NCI-H128 (cell line): Measurements from ENCODE around the gene METTL27.
"Not testable (repeated sequence)": the region's sequence is repeated elsewhere in the genome, so short reads cannot be mapped to it uniquely, and the experiment has no call there.

Experiments used
- DNase-seq: peaks from one replicate; lab custom pipeline; 2025; ENCODE audit not compliant: unreplicated experiment; lab: John Stamatoyannopoulos, UW

The METTL27 gene, protein sequence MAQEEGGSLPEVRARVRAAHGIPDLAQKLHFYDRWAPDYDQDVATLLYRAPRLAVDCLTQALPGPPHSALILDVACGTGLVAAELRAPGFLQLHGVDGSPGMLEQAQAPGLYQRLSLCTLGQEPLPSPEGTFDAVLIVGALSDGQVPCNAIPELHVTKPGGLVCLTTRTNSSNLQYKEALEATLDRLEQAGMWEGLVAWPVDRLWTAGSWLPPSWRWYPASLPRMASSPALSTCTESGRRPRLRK

GRCh38 chr7:73842067-73842976, at the start of gene METTL27:
METTL27 (minus strand) TSS chr7:73842516; CDS start chr7:73842140, 376 bp downstream.
- DNase-seq: peak; percentile 83

DNA sequence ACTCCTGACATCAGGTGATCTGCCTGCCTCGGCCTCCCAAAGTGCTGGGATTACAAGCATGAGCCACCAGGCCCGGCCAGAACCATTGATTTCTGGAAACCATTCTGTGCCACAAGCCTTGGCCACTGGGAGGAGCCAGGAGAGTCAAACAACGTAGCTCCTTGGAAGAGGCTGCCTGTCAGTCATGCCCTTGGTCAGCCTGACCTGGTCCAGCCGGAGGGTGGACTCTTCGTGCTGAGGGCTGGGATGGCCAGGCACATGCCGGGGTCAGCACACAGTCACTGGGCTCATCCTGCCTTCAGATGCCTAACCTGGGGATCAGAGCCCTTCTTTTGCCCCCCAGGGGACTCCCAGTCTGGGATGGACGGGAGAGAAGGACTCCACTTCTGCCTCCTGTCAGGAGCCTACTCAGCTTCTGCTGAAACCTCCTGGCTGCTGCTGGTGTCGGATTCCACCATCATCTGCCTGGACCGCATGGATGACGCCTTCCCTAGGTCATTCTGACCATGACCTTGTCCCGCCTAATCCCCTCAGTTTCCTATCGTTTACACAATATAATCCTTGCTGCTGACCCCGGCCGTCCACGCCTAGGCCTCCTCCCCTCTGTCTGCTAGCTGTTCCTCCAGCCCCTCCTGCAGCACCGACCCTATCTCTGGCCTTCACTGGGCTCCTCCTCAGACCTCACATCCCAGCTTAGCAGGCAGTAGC, 49.0 kb upstream of the METTL27 start:
- no peak for DNase-seq

- no peak for DNase-seq
These were observed 48.3 kb upstream of the METTL27 start for GRCh38 chr7:73890555-73891147.

- DNase-seq: no peak
These were observed 46.6 kb upstream of the METTL27 start for GRCh38 chr7:73888959-73889358.

DNA sequence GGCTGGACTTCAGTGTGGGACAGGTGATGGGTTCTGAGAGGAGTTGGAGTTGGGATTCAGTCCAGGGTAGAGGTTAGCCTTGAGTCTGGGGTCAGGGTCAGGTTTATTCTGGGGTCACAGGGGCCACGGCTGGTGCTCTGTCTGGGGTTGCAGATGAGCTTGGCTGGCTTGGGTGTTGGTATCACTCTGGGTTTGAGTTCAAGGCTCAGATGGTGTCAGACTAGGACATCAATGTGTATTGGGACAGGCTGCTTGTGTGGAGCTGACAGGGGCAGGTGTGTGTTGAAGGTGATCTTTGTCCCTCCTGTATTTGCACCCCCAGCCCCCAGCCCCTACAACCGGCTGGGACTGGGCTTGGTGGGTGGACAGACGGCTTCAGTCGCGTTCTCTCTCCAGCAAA, 45.4 kb upstream of the METTL27 start:
- DNase-seq: no peak

- no peak for DNase-seq
These were observed 43.9 kb upstream of the METTL27 start for GRCh38 chr7:73885975-73886798.

- DNase-seq: no peak
These were observed 43.2 kb upstream of the METTL27 start for GRCh38 chr7:73885433-73885974.

DNA sequence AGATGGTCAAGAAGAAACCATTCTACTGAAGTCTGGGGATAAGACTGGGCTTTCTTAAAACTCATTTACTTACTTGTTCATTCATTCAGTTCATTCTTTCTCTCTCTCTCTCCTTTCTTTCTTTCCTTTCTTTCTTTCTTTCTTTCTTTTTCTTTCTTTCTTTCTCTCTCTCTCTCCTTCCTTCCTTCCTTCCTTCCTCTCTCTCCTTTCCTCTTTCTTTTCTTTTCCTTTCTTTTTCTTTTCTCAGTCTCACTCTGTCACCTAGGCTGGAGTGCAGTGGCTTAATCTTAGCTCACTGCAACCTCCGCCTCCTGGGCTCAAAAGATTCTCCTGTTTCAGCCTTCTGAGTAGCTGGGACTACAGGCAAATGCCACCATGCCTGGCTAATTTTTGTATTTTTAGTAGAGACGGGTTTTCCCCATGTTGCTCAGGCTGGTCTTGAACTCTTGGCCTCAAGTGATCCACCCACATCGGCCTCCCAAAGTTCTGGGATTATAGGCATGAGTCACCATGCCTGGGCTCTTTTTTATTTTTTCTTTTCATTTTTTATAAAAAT, 42.6 kb upstream of the METTL27 start:
- not testable (repeated sequence) for DNase-seq

DNA sequence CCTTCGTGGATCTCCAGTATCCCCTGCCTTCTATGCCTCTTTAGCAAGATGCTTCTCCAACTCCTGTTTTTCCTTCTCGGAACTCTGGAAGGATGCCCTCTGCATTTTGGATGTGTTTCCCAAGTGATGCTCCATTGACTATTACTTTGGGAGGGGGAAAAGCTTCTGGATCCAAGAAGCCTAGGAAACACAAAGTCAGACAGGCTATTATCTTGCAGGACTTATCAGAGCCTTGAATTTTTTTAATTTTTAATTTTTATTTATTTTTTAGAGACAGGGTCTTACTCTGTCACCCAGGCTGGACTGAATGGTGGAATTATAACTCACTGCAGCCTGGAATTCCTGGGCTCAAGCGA, 39.7 kb upstream of the METTL27 start:
- no peak for DNase-seq

DNA sequence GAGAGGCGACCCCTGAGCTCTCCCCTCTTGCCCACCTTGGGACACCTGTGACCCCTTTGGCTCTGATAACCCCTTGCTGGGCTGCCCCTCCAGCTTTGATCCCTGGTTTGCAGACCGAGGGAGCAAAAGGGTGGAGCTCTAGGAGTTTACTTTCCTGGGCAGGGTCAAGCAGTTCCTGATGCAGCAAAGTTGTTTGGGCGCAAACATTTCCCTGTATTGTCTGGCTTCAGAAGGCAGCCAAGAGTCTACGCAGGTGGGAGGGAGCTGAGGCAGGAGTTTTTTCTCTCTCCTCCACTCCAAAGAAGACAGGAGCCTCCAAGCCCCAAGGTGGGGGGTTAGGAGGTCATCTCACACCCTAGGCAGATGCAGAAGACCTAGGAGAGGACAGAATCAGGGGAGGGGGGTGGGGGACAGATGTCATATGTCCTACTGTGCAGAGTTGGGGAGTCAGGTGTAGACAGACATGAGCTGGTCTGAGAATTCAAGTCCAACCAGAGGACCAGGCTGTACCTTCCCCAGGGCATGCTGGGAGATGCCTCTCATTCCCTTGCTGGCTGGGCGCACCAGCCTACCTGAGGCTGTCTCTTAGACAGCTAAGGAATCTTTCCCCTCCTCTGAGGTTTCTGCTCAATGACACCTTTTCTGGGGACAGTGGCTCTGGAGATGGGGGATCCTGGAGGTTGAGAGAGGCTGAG, 39.2 kb upstream of the METTL27 start:
- no peak for DNase-seq

GRCh38 chr7:73880755-73881328, 38.5 kb upstream of the METTL27 start:
- no peak for DNase-seq

- no peak for DNase-seq
These were observed 37.8 kb upstream of the METTL27 start for GRCh38 chr7:73879977-73880681.

GRCh38 chr7:73876973-73877372, 34.7 kb upstream of the METTL27 start:
- DNase-seq: no peak

DNA sequence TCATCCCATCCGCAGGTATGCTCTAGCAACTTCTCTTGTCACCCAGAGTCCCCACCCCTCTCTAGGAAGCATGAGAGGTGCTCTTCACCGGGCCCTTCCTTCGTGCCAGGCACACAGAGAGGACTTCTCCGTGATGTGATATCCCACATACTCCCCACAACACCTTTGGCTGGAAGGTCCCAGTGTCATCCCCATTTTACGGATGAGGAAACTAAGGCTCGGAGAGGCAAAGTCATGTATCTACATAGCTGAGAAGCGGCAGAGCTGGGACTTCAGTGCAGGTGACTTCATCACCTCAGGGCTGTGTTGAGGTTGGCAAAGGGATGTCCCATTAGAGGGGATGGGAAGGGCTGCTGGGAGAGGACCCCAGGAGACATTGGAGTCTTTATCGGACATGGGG, 34.0 kb upstream of the METTL27 start:
- DNase-seq: no peak

DNA sequence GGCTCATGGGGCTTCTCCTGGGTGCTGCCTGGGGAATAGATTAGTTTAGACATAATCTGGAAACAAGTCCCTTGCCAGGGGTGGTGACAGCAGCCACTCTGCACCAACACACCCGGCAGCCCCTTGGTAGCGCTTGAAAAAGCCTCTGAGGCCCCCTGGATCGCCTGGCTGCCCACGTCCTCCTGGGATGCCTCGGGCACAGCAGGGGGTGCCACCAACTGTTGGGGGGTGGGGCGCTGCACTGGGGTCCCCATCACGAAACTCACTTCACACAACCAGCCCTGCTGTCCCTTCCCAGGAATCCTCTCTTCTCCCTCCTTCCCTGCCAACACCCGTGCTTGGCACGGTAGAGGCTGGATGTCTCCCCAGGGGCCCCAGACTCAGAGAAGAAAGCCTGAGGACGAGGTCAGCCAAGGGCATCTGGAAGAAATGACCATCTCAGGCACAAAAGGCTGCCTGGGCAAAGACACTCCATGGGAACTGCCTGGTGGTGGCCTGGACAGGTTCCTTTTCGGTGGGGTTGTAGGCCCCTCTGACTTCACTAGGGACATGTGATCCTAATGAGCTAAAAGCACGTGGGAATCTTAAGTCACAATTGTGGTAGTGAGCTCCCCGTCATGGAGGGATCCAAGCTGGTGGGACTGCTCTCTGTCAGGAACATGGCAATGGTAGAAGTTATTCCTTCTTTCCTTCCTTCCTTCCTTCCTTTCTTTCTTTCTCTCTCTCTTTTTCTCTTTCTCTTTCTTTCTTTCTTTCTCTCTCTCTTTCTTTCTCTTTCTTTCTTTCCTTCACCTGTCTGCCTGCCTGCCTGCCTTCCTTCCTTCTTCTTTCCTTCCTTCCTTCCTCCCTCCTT, 30.0 kb upstream of the METTL27 start:
- DNase-seq: no peak

DNA sequence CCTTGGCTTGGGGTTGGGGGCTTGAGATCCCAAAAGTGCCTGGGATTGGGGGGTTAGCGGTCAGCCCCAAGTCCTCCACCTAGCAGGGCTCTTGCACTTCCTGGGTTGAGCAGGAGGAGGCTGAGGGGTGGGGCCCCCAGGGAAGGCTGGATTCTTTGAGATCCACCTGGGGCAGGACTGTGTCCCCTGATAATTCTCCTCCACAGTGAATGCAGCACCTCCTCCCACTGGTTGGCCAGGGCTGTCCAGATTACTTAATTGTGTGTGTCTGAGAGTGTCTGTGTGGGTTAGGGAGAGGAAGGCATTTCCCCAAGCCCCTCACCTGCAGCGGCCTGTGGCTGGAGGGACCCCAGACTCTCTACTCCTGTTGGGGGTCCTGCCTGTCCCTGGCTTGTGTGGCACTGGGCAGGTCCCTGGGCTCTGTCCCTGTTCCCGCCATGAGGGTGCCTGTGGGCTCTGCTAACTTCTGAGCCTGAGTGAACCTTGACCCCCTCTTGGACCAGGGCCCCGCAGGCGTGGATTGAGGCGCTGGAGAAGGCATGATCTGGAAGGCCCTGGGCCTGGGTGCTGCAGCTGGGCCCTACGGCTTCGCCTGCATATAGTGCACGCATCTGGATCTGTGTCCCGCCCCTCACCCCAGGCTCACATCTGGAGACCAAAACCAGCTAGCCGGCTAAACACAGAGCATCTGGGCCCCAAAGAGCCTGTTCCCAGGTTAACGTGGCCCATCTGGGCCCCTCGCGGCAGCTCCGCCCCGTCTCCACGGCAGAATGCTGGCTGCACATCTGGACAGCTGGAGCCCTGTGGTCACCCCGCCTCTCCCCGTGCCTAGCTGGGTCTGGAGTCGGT, 29.1 kb upstream of the METTL27 start:
- DNase-seq: no peak
